SK-N-SH (cell line): ENCODE results near the gene SELENOK.

Experiments
- CTCF ChIP-seq: fragments of 200-600 bp; sonication (generic); IDR thresholded peaks from 2 replicates; pipeline ENCODE4 v1.6.1; 2017; ENCODE audit warnings: antibody characterized with exemption, mild to moderate bottlenecking, moderate library complexity
- EP300 ChIP-seq, 2 experiments: IDR thresholded peaks; 2 replicates each; pipeline versions ENCODE4 v1.4.0 to v1.6.1; 2012; ENCODE audit warnings: borderline replicate concordance in 1 of 2, low read depth in 1 of 2, low read length in 1 of 2

GRCh38 chr3:53888232-53888631 lies 3.4 kb downstream of the SELENOK start:
- TF ChIP-seq EP300 (IDR thresholded peaks at IDR 0.05; ENCODE audit: borderline replicate concordance in 1 of 2, low read depth in 1 of 2, low read length in 1 of 2) (no peak), CTCF (no peak)
